Suppressor macrophage (primary cell): ENCODE results near the gene FBXO8.
A peak's percentile ranks its signal among the peaks of the same experiment; 100 is the strongest.

Experiments
- DNase-seq, 4 experiments: peaks; one replicate each; pipeline ENCODE4 v3.0.0-alpha.2; 2020 to 2022

The FBXO8 gene

GRCh38 chr4:174244441-174244840 lies 39.0 kb downstream of the FBXO8 start:
- DNase-seq: no peak

- no peak for DNase-seq
Observed at GRCh38 chr4:174241162-174241561, 42.3 kb downstream of the FBXO8 start.

- DNase-seq: no peak
Observed at GRCh38 chr4:174236359-174236758, 47.1 kb downstream of the FBXO8 start.

GRCh38 chr4:174230680-174231079 lies 52.8 kb downstream of the FBXO8 start:
- DNase-seq: no peak

GRCh38 chr4:174230148-174230547 lies 53.3 kb downstream of the FBXO8 start:
- no peak for DNase-seq

GRCh38 chr4:174228988-174229387 lies 54.5 kb downstream of the FBXO8 start:
- no peak for DNase-seq

- no peak for DNase-seq
Observed at GRCh38 chr4:174225349-174226049, 58.0 kb downstream of the FBXO8 start.

GRCh38 chr4:174224550-174224949 lies 58.9 kb downstream of the FBXO8 start:
- no peak for DNase-seq

GRCh38 chr4:174222266-174222872 lies 61.1 kb downstream of the FBXO8 start:
- peak in 3 of 4 experiments; percentile 23 to 37 (median 23) for DNase-seq

GRCh38 chr4:174218127-174218790 lies 65.2 kb downstream of the FBXO8 start:
- DNase-seq: no peak

GRCh38 chr4:174217273-174218126 lies 66.0 kb downstream of the FBXO8 start:
- DNase-seq: peak in 2 of 4 experiments; percentile 3 to 28

GRCh38 chr4:174216799-174217272 lies 66.6 kb downstream of the FBXO8 start:
- DNase-seq: no peak

- peak in 1 of 4 experiments; percentile 1 for DNase-seq
Observed at GRCh38 chr4:174215961-174216680, 67.3 kb downstream of the FBXO8 start.

GRCh38 chr4:174215057-174215456 lies 68.4 kb downstream of the FBXO8 start:
- no peak for DNase-seq

GRCh38 chr4:174214101-174214878 lies 69.2 kb downstream of the FBXO8 start:
- peak in 3 of 4 experiments; percentile 6 to 34 (median 12) for DNase-seq

- no peak for DNase-seq
Observed at GRCh38 chr4:174213731-174214100, 69.8 kb downstream of the FBXO8 start.

GRCh38 chr4:174212061-174212460 lies 71.4 kb downstream of the FBXO8 start:
- DNase-seq: no peak

- DNase-seq: peak in 3 of 4 experiments; percentile 14 to 43 (median 40)
Observed at GRCh38 chr4:174211622-174212044, 71.8 kb downstream of the FBXO8 start.

- peak in 1 of 4 experiments; percentile 6 for DNase-seq
Observed at GRCh38 chr4:174210952-174211490, 72.4 kb downstream of the FBXO8 start.

- DNase-seq: no peak
Observed at GRCh38 chr4:174210354-174210753, 73.1 kb downstream of the FBXO8 start.

GRCh38 chr4:174209341-174209740 lies 74.1 kb downstream of the FBXO8 start:
- DNase-seq: no peak
